COLO668 (cell line): ENCODE data around the gene GREB1.

ENCODE experiments used
- DNase-seq: peaks from one replicate; lab custom pipeline; 2025; ENCODE audit not compliant: unreplicated experiment; lab: John Stamatoyannopoulos, UW

The GREB1 gene

GRCh38 chr2:11633923-11634478 is 100.2 kb downstream of the GREB1 start:
- DNase-seq: no peak

GRCh38 chr2:11634584-11634983 is 100.7 kb downstream of the GREB1 start:
- no peak for DNase-seq

- DNase-seq: no peak
Observed at GRCh38 chr2:11635141-11635540, 101.3 kb downstream of the GREB1 start.

- no peak for DNase-seq
Observed at GRCh38 chr2:11636593-11637295, 102.9 kb downstream of the GREB1 start.

- DNase-seq: no peak
Observed at GRCh38 chr2:11637546-11637945, 103.7 kb downstream of the GREB1 start.

- no peak for DNase-seq
Observed at GRCh38 chr2:11639503-11639902, 105.7 kb downstream of the GREB1 start.

GRCh38 chr2:11640132-11640531 is 106.3 kb downstream of the GREB1 start:
- DNase-seq: no peak

GRCh38 chr2:11642972-11643371 is 109.1 kb downstream of the GREB1 start:
- DNase-seq: no peak

- no peak for DNase-seq
Observed at GRCh38 chr2:11644293-11644692, 110.4 kb downstream of the GREB1 start.

- no peak for DNase-seq
Observed at GRCh38 chr2:11646530-11646929, 112.7 kb downstream of the GREB1 start.

GRCh38 chr2:11647834-11648600 is 114.2 kb downstream of the GREB1 start:
- no peak for DNase-seq

- DNase-seq: no peak
Observed at GRCh38 chr2:11649093-11649492, 115.2 kb downstream of the GREB1 start.

- no peak for DNase-seq
Observed at GRCh38 chr2:11651856-11652548, 118.2 kb downstream of the GREB1 start.

- DNase-seq: no peak
Observed at GRCh38 chr2:11652553-11652952, 118.7 kb downstream of the GREB1 start.

GRCh38 chr2:11655495-11655894 is 121.7 kb downstream of the GREB1 start:
- no peak for DNase-seq

- no peak for DNase-seq
Observed at GRCh38 chr2:11656252-11656651, 122.4 kb downstream of the GREB1 start.

GRCh38 chr2:11656671-11657101 is 122.8 kb downstream of the GREB1 start:
- DNase-seq: no peak

GRCh38 chr2:11657195-11657594 is 123.3 kb downstream of the GREB1 start:
- DNase-seq: no peak

- no peak for DNase-seq
Observed at GRCh38 chr2:11657646-11658045, 123.8 kb downstream of the GREB1 start.

- DNase-seq: no peak
Observed at GRCh38 chr2:11658208-11659114, 124.6 kb downstream of the GREB1 start.

- DNase-seq: no peak
Observed at GRCh38 chr2:11659115-11659475, 125.2 kb downstream of the GREB1 start.
